Measurements from ENCODE around the gene SGCA. TPM values are rescaled to one million over a fixed set of nuclear protein-coding genes. Genes with fewer than 3 reads are reported as not detected.

The SGCA gene
- total RNA-seq, 1 experiment from 2014 or later: not detected

DNA sequence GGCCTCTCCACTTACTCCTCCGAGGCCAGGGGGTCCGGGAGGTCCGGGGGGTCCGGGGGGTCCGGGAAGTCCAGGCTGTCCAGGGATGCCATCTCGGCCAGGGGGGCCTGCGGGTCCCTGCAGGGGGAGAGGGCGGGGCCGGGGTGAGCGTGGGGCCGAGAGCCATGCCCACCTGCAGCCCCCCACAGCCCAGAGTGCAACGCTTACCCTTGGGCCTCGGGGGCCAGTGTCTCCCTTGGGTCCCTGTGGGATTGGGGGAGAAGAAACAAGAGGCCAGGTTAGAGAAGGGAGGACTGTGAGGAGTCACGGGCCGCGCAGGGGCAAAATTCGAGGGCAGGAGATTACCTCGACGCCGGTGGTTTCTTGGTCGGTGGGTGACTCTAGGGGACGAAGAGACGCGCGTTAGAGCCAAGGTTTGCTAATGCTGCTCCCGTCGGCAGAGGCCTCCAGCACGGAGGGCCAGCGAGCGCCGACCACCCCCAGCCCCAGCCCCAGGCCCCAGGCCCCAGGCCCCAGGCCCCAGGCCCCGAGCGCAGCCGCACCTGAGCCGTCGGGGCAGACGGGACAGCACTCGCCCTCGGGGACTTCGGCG lies 33.5 kb downstream of the SGCA start:
- no peak for TF ChIP-seq EZH2phosphoT487 (IDR thresholded peaks at IDR 0.05; ENCODE audit: borderline replicate concordance, low read length)
- TF ChIP-seq, protein P1, sequence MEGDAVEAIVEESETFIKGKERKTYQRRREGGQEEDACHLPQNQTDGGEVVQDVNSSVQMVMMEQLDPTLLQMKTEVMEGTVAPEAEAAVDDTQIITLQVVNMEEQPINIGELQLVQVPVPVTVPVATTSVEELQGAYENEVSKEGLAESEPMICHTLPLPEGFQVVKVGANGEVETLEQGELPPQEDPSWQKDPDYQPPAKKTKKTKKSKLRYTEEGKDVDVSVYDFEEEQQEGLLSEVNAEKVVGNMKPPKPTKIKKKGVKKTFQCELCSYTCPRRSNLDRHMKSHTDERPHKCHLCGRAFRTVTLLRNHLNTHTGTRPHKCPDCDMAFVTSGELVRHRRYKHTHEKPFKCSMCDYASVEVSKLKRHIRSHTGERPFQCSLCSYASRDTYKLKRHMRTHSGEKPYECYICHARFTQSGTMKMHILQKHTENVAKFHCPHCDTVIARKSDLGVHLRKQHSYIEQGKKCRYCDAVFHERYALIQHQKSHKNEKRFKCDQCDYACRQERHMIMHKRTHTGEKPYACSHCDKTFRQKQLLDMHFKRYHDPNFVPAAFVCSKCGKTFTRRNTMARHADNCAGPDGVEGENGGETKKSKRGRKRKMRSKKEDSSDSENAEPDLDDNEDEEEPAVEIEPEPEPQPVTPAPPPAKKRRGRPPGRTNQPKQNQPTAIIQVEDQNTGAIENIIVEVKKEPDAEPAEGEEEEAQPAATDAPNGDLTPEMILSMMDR (conservative IDR thresholded peaks at IDR 0.05; ENCODE audit: low read depth, low read length): no peak
- no peak for TF ChIP-seq EZH2 (IDR thresholded peaks at IDR 0.05; ENCODE audit: low read length, unreplicated experiment)
- H3K79me2 ChIP-seq (ENCODE audit: low read length): no peaks in the 10 kb centered on the region
- no peaks in the 10 kb centered on the region for H3K9me2 ChIP-seq (replicated peaks; ENCODE audit: low read length)
- CTCF ChIA-PET: interaction anchor here (0.6 to 2.1 kb wide), 8 partner anchors 47 to 280 kb away, joined by 3 to 53 read pairs (median 10); partner anchors contain the start of gene TMEM92
- H3K4me1 ChIP-seq (ENCODE audit: insufficient read depth, low read length): peaks cover 18% of the 10 kb centered on the region
- DNase-seq (no peak), ATAC-seq (no peak)
- H3K27me3 ChIP-seq (ENCODE audit: low read length): 0 out of 2 replicates have a peak, but pooled peaks cover 6% of the 10 kb centered on the region
- peak overlapping the region; percentile 85 for H2AFZ ChIP-seq (ENCODE audit: low read length)
- peak overlapping the region; percentile 92 for H3K27ac ChIP-seq (ENCODE audit: low read length)
- intact Hi-C loops (cut with micrococcal nuclease): no loop called here
- H3K4me2 ChIP-seq (ENCODE audit: low read length): peak overlapping the region; percentile 85
- peak overlapping the region; percentile 84 for H3K9ac ChIP-seq (ENCODE audit: low read length)
- POLR2A ChIA-PET (ENCODE audit: unreplicated experiment): interaction anchor here (0.7 kb wide), 1 partner anchor 92 kb away, joined by 3 read pairs; no protein-coding TSS in a partner anchor
- H3K4me3 ChIP-seq (ENCODE audit: low read length): peak overlapping the region; percentile 69
- no TSS peak for BruUV-seq (replicated peaks)
- no peaks in the 10 kb centered on the region for H3F3A ChIP-seq (ENCODE audit: low read length, unreplicated experiment)
- H3K36me3 ChIP-seq (ENCODE audit: low read depth, low read length): no peaks in the 10 kb centered on the region
- no peaks in the 10 kb centered on the region for H4K20me1 ChIP-seq (ENCODE audit: low read length)
- H3K9me3 ChIP-seq (ENCODE audit: low read length): no peaks in the 10 kb centered on the region

DNA sequence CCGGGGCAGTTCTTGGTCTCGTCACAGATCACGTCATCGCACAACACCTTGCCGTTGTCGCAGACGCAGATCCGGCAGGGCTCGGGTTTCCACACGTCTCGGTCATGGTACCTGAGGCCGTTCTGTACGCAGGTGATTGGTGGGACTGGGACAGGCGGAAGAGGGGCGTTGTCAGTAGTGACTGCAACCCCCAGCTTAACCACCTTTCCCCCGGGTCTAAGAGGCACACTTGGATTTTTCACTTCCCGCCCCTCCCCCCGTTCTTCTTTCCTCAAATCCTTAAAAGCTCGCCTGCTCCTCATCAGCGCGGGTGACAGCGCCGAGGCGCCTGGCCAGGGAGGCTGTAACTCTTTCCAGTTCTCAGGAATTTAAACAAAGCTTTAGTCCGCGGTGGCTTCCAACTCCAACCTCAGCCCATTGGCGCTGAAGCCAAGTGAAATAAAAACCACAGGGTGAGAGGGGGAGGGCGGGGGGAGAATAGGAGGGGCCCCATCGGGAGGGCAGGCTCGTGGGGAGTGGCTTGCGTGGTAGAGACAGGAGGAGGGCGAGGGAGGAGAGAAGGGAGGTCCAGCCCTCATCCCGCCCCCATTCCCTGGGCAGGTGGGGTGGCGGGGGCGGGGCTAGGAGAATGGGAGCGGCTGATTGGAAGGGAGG lies 34.1 kb downstream of the SGCA start:
- peak overlapping the region; percentile 85 for H2AFZ ChIP-seq (ENCODE audit: low read length)

More for the DNA sequence above, 34.1 kb downstream of the SGCA start:
- ChIA-PET POLR2A (ENCODE audit: unreplicated experiment) (interaction anchor here (0.6 to 1.0 kb wide), 3 partner anchors 68 to 91 kb away, joined by 3 to 13 read pairs (median 4); partner anchors contain the start of gene TMEM92), CTCF (interaction anchor here (0.5 to 2.1 kb wide), 20 partner anchors 9 to 279 kb away, joined by 3 to 53 read pairs (median 7); partner anchors contain the start of gene TMEM92)
- no peaks in the 10 kb centered on the region for H3K9me2 ChIP-seq (replicated peaks; ENCODE audit: low read length)
- 0 out of 2 replicates have a peak, but pooled peaks cover 6% of the 10 kb centered on the region for H3K27me3 ChIP-seq (ENCODE audit: low read length)
- BruUV-seq (replicated peaks): TSS peak; percentile 61
- peak overlapping the region; percentile 85 for H3K4me2 ChIP-seq (ENCODE audit: low read length)
- H3F3A ChIP-seq (ENCODE audit: low read length, unreplicated experiment): no peaks in the 10 kb centered on the region
- H3K4me1 ChIP-seq (ENCODE audit: insufficient read depth, low read length): peaks cover 18% of the 10 kb centered on the region
- DNase-seq (peak; percentile 96), ATAC-seq (peak; percentile 85)
- peak overlapping the region; percentile 69 for H3K4me3 ChIP-seq (ENCODE audit: low read length)
- H4K20me1 ChIP-seq (ENCODE audit: low read length): no peaks in the 10 kb centered on the region
- peak overlapping the region; percentile 84 for H3K9ac ChIP-seq (ENCODE audit: low read length)
- TF ChIP-seq, protein P1 (conservative IDR thresholded peaks at IDR 0.05; ENCODE audit: low read depth, low read length): no peak
- TF ChIP-seq EZH2phosphoT487 (IDR thresholded peaks at IDR 0.05; ENCODE audit: borderline replicate concordance, low read length) (no peak), EZH2 (IDR thresholded peaks at IDR 0.05; ENCODE audit: low read length, unreplicated experiment) (no peak)
- peak overlapping the region; percentile 92 for H3K27ac ChIP-seq (ENCODE audit: low read length)
- H3K9me3 ChIP-seq (ENCODE audit: low read length): no peaks in the 10 kb centered on the region
- intact Hi-C loops (cut with micrococcal nuclease): loop anchor here (1.0 kb wide), 4 partner anchors 19 to 279 kb away; no protein-coding TSS in a partner anchor
- no peaks in the 10 kb centered on the region for H3K36me3 ChIP-seq (ENCODE audit: low read depth, low read length)
- no peaks in the 10 kb centered on the region for H3K79me2 ChIP-seq (ENCODE audit: low read length)
